Measurements from ENCODE around the gene NAXD.

DNA sequence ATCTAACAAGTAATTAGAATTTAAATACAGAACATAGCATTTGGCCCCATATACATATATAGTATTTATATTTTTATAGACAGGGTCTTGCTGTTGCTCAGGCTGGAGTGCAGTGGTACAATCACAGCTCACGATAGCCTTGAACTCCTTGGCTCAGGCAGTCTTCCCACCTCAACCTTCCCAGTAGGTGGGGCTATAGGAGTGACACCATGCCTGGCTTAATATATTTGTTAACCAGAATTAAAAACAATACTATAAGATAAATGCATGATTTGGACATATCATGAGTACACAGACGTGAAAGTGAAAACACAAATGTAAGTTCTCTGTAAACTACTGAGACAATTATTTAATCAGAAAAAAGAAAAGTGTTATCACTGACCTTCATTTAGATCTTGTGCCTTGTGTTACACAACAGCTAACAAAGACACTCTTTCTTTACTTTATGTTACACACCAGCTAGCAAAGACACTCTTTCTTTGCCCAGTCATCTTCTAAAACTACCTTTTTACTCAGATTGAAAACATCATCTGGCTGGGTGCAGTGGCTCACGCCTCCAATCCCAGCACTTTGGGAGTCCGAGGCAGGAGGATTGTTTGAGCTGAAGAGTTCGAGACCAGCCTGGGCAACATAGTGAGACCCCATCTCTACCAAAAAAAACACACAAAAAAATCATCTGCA is 68.0 kb downstream of the NAXD start:
- TF ChIP-seq, protein P1, sequence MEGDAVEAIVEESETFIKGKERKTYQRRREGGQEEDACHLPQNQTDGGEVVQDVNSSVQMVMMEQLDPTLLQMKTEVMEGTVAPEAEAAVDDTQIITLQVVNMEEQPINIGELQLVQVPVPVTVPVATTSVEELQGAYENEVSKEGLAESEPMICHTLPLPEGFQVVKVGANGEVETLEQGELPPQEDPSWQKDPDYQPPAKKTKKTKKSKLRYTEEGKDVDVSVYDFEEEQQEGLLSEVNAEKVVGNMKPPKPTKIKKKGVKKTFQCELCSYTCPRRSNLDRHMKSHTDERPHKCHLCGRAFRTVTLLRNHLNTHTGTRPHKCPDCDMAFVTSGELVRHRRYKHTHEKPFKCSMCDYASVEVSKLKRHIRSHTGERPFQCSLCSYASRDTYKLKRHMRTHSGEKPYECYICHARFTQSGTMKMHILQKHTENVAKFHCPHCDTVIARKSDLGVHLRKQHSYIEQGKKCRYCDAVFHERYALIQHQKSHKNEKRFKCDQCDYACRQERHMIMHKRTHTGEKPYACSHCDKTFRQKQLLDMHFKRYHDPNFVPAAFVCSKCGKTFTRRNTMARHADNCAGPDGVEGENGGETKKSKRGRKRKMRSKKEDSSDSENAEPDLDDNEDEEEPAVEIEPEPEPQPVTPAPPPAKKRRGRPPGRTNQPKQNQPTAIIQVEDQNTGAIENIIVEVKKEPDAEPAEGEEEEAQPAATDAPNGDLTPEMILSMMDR (IDR thresholded peaks at IDR 0.05) = peak in 2 of 4 experiments; percentile 23 to 24
- no peak for TF ChIP-seq POLR2A (IDR thresholded peaks at IDR 0.05)

All from uterus (tissue), 2 donors.